Measurements from ENCODE around the gene EMC6.

Gene EMC6

DNA sequence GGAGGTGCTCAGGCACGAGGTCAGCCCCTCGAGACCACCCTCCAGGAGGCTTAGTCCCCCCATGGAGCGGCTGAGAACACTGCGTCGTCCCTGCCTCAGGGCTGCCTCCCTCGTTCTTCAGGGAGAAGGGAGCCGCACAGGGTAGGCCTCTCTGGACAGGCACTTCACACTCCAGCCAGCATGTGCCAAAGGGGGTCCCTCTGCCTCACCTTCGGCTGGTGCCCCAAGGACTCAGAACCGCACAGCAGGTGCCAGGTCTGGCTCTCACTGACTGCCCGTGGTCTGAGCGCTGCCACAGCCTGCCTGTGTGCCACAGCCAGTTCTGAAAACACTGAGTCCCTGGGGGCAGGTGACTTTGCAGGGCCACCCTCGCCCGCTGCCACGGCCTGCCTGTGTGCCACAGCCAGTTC lies 20.2 kb downstream of the EMC6 start:
- H3K4me3 ChIP-seq (ENCODE audit: low read depth, low read length) = no peak overlapping the region
- TF ChIP-seq, protein P1, sequence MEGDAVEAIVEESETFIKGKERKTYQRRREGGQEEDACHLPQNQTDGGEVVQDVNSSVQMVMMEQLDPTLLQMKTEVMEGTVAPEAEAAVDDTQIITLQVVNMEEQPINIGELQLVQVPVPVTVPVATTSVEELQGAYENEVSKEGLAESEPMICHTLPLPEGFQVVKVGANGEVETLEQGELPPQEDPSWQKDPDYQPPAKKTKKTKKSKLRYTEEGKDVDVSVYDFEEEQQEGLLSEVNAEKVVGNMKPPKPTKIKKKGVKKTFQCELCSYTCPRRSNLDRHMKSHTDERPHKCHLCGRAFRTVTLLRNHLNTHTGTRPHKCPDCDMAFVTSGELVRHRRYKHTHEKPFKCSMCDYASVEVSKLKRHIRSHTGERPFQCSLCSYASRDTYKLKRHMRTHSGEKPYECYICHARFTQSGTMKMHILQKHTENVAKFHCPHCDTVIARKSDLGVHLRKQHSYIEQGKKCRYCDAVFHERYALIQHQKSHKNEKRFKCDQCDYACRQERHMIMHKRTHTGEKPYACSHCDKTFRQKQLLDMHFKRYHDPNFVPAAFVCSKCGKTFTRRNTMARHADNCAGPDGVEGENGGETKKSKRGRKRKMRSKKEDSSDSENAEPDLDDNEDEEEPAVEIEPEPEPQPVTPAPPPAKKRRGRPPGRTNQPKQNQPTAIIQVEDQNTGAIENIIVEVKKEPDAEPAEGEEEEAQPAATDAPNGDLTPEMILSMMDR (IDR thresholded peaks at IDR 0.05; ENCODE audit: insufficient read depth, low read length, missing control alignments) = no peak
- no peak for DNase-seq (ENCODE audit: low read depth, low spot score)
- POLR2A ChIA-PET = no interaction called here
- CTCF ChIA-PET = no interaction called here

DNA sequence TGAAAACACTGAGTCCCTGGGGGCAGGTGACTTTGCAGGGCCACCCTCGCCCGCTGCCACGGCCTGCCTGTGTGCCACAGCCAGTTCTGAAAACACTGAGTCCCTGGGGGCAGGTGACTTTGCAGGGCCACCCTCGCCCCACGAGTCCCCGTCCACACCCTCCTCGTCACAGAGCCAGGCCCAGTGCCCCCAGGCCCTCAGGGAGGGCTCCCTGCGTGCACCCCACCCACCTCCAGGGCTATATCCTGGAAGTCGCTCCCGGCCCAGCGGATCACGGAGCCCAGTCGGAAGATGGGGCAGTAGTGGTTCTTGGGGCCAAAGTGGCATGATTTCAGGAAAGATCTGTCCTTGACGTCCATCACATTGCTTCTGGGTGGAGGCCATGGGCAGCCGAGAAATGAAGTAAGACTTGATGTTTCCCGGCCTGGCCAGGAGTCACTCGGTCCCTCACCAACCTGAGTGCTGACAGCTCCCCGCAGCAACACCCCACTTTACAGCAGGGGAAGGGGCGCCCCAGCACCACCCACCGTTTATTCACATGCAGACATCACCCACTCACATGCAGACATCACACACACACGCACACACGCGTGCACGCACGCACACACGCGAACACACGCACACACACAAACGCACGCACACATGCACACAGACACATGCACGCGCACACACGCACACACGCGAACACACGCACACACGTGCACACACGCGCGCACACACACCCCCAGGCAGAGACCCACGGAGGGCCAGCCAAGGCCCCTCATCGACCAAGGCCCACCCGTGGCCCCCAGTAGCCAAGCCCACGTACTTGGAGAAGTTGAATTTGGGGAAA lies 20.9 kb downstream of the EMC6 start:
- TF ChIP-seq, protein P1 (IDR thresholded peaks at IDR 0.05; ENCODE audit: insufficient read depth, low read length, missing control alignments) = no peak
- CTCF ChIA-PET = no interaction called here
- H3K4me3 ChIP-seq (ENCODE audit: low read depth, low read length) = no peak overlapping the region
- DNase-seq (ENCODE audit: low read depth, low spot score) = no peak
- POLR2A ChIA-PET = no interaction called here

DNA sequence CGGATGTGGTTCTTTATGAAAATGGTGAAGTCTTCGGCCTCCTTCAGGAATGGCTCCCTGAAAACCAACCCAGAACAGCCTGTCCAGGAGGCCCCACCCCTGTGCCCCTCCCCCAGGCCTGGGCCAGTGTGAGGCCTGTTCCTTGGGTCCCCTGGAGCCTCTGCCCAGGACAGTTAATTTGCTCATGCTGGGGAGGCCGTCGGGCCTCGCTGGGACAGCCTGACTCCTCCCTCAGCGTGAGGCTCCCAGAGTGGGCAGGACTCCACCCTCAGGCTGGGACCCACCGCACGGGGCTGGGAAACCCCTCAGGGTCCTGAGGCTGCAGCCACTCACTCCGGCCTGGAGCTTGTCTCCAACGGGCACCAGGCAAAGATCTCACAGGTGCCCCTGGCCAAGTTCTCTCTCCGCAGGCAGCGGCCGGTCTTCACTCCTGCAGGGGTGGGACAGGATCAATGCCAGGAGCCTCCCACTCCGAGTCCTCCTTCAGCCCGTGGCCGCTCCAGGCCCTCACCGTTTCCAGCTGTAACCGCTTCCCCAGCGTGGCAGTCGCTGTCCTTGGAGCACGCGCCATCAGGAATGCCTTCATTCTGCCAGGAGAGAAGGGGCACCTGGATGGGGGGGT lies 21.6 kb downstream of the EMC6 start:
- TF ChIP-seq, protein P1 (IDR thresholded peaks at IDR 0.05; ENCODE audit: insufficient read depth, low read length, missing control alignments) = no peak
- no peak overlapping the region for H3K4me3 ChIP-seq (ENCODE audit: low read depth, low read length)
- no peak for DNase-seq (ENCODE audit: low read depth, low spot score)
- ChIA-PET CTCF (no interaction called here), POLR2A (no interaction called here)

DNA sequence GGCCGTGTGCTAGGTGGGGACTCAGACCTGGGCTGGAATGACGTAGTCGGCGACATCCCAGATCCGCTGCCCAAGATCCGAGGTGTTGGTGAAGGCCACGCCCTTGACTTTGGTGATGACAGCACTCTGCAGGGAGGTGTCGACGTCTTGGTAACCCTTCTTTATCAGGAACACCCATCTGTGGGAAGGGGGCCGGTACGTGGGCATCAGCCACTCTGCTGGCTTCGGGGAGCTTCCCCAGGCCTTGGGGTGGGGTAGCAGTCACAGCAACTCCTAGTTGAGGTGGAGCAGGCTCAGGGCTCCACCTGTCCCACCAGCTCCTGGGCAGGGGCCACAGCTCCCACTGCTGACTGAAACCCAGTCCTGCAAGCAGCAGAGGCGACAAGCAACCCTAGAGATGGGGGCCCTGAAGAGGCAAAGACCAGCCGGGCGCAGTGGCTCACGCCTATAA lies 23.0 kb downstream of the EMC6 start:
- no peak for DNase-seq (ENCODE audit: low read depth, low spot score)
- ChIA-PET CTCF (interaction anchor here (1.3 to 1.4 kb wide), 2 partner anchors 9 to 31 kb away, joined by 3 to 7 read pairs; no protein-coding TSS in a partner anchor), POLR2A (no interaction called here)
- TF ChIP-seq, protein P1 (IDR thresholded peaks at IDR 0.05; ENCODE audit: insufficient read depth, low read length, missing control alignments) = no peak
- no peak overlapping the region for H3K4me3 ChIP-seq (ENCODE audit: low read depth, low read length)

DNA sequence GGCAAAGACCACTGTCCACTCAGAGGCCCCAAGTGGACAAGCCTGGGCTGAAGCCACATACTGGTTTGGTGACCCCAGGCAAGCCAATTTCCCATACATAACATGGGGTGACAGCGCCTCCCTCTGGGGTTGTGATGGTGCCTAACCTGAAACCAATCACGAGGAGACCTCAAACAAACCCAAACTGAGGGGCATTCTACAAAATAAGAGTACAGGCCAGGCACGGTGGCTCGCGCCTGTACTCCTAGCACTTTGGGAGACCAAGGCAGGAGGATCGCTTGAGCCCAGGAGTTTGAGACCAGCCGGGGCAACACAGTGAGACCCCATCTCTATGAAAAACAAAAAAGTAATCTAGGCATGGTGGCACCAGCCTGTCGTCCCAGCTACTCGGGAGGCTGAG lies 23.7 kb downstream of the EMC6 start:
- DNase-seq (ENCODE audit: low read depth, low spot score) = no peak
- ChIA-PET POLR2A (no interaction called here), CTCF (interaction anchor here (1.0 to 1.4 kb wide), 3 partner anchors 10 to 154 kb away, joined by 3 to 7 read pairs (median 3); partner anchors contain the start of gene NCBP3)
- TF ChIP-seq, protein P1 (IDR thresholded peaks at IDR 0.05; ENCODE audit: insufficient read depth, low read length, missing control alignments) = no peak
- no peak overlapping the region for H3K4me3 ChIP-seq (ENCODE audit: low read depth, low read length)

DNA sequence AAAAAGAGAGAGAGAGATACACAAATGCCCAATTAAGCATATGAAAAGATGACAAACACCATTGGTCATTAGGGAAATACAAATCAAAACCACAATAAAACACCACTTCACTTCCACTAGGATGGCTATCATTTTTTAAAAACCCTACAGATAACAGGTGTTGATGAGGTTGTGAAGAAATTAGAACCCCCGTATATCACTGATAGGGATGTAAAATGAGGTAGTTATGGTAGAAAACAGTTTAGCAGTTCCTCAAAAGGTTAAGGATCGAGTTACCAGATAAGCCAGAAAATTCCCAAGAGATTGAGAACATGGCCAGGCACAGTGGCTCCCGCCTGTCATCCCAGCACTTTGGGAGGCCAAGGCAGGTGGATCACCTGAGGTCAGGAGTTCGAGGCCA lies 24.5 kb downstream of the EMC6 start:
- no peak overlapping the region for H3K4me3 ChIP-seq (ENCODE audit: low read depth, low read length)
- ChIA-PET POLR2A (no interaction called here), CTCF (interaction anchor here (1.0 to 1.4 kb wide), 3 partner anchors 8 to 153 kb away, joined by 3 to 7 read pairs (median 3); partner anchors contain the start of gene NCBP3)
- TF ChIP-seq, protein P1 (IDR thresholded peaks at IDR 0.05; ENCODE audit: insufficient read depth, low read length, missing control alignments) = no peak
- DNase-seq (ENCODE audit: low read depth, low spot score) = no peak

All from AG04449 (cell line).